SK-N-SH treated with all-trans-retinoic acid at 6 μM for 48 hours (cell line): ENCODE results near the gene CEP57L1.
"Not testable (repeated sequence)": the region's sequence is repeated elsewhere in the genome, so short reads cannot be mapped to it uniquely, and the experiment has no call there.

Experiments used
- ATAC-seq: fragments of 200-7000 bp; cut with Tn5 transposase; 3 replicates; pipeline ENCODE4 v1.9.1; 2020; ENCODE audit warnings: mild to moderate bottlenecking, moderate library complexity
- BACH2 ChIP-seq: fragments of 250-450 bp; sonication (Bioruptor Pico); IDR thresholded peaks from 2 replicates; pipeline ENCODE4 v1.9.0; 2021; ENCODE audit warnings: mild to moderate bottlenecking, borderline replicate concordance
- ESRRG ChIP-seq: fragments of 250-450 bp; sonication (Bioruptor Pico); IDR thresholded peaks from 2 replicates; pipeline ENCODE4 v1.6.1; 2021; ENCODE audit warnings: mild to moderate bottlenecking
- GLIS3 ChIP-seq: fragments of 250-450 bp; sonication (Bioruptor Pico); IDR thresholded peaks from 2 replicates; pipeline ENCODE4 v1.5.0; 2020; ENCODE audit warnings: mild to moderate bottlenecking, moderate library complexity
- ISL1 ChIP-seq: fragments of 250-450 bp; sonication (Bioruptor Pico); IDR thresholded peaks from 2 replicates; pipeline ENCODE4 v2.1.2; 2022; ENCODE audit warnings: mild to moderate bottlenecking, moderate library complexity
- OSR1 ChIP-seq: fragments of 250-450 bp; sonication (Bioruptor Pico); IDR thresholded peaks from 2 replicates; pipeline ENCODE4 v1.8.0; 2022; ENCODE audit warnings: moderate library complexity, mild to moderate bottlenecking, inconsistent platforms
- PPARA ChIP-seq: fragments of 250-450 bp; sonication (Bioruptor Pico); IDR thresholded peaks from 2 replicates; pipeline ENCODE4 v1.5.0; 2020; ENCODE audit warnings: mild to moderate bottlenecking, borderline replicate concordance
- RARB ChIP-seq: fragments of 250-450 bp; sonication (Bioruptor Pico); IDR thresholded peaks from 2 replicates; pipeline ENCODE4 v1.8.0; 2021; ENCODE audit warnings: mild to moderate bottlenecking, moderate library complexity
- SNAI2 ChIP-seq: fragments of 250-450 bp; sonication (Bioruptor Pico); IDR thresholded peaks from 2 replicates; pipeline ENCODE4 v1.5.0; 2020; ENCODE audit warnings: mild to moderate bottlenecking, moderate library complexity
- TCF4 ChIP-seq: fragments of 250-450 bp; sonication (Bioruptor Pico); IDR thresholded peaks from 2 replicates; pipeline ENCODE4 v1.8.0; 2021; ENCODE audit warnings: mild to moderate bottlenecking, moderate library complexity, borderline replicate concordance
- TOX ChIP-seq: fragments of 250-450 bp; sonication (Bioruptor Pico); IDR thresholded peaks from 2 replicates; pipeline ENCODE4 v1.8.0; 2021; ENCODE audit warnings: mild to moderate bottlenecking, moderate library complexity, borderline replicate concordance
- ZC3H10 ChIP-seq: fragments of 250-450 bp; sonication (Bioruptor Pico); IDR thresholded peaks from 2 replicates; pipeline ENCODE4 v1.5.1; 2021; ENCODE audit warnings: mild to moderate bottlenecking, moderate library complexity
- ZFP3 ChIP-seq: fragments of 250-450 bp; sonication (Bioruptor Pico); IDR thresholded peaks from 2 replicates; pipeline ENCODE4 v1.5.0; 2020; ENCODE audit warnings: mild to moderate bottlenecking, moderate library complexity
- ZNF565 ChIP-seq: fragments of 450-650 bp; formaldehyde crosslinking; conservative IDR thresholded peaks from 2 replicates; pipeline ENCODE4 v1.5.0; 2020; ENCODE audit warnings: low read depth, mild to moderate bottlenecking, moderate library complexity
- ZNF70 ChIP-seq: fragments of 450-650 bp; formaldehyde crosslinking; IDR thresholded peaks from 2 replicates; pipeline ENCODE4 v1.5.0; 2020; ENCODE audit warnings: mild to moderate bottlenecking, moderate library complexity
- ZNF8 ChIP-seq: fragments of 450-650 bp; formaldehyde crosslinking; IDR thresholded peaks from 2 replicates; pipeline ENCODE4 v1.5.0; 2020; ENCODE audit warnings: mild to moderate bottlenecking, moderate library complexity
- TF ChIP-seq, protein P1 (sequence below): fragments of 250-450 bp; sonication (Bioruptor Pico); IDR thresholded peaks from 2 replicates; pipeline ENCODE4 v1.5.0; 2020; ENCODE audit warnings: mild to moderate bottlenecking, moderate library complexity
- TF ChIP-seq, protein P2 (sequence below): fragments of 250-450 bp; sonication (Bioruptor Pico); IDR thresholded peaks from 2 replicates; pipeline ENCODE4 v1.5.1; 2021; ENCODE audit warnings: mild to moderate bottlenecking, moderate library complexity
- TF ChIP-seq, protein P3 (sequence below): fragments of 250-450 bp; sonication (Bioruptor Pico); IDR thresholded peaks from 2 replicates; pipeline ENCODE4 v1.8.0; 2021; ENCODE audit warnings: low read depth, mild to moderate bottlenecking, moderate library complexity, borderline replicate concordance
- TF ChIP-seq, protein P4 (sequence below): fragments of 250-450 bp; sonication (Bioruptor Pico); IDR thresholded peaks from 2 replicates; pipeline ENCODE4 v1.5.1; 2020; ENCODE audit warnings: low read depth, mild to moderate bottlenecking, moderate library complexity

The CEP57L1 gene

DNA sequence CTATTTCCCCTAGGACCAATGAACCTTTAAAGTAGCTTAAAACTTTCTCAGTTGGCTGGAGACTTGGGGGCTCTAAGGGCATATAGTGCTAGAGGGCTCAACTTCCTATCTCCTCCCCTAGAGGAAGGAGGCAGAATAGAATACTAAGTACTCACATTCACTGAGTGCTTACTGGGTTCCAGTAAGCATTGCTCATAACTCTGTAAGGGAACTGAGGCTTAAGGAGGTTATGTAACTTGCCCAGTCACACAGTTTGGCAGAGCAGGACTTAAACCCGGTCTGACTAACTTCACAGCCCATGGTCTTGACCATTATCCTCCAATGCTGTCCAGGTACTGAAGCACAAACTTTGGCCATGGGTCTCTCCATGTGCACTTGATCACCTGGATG lies 13.1 kb upstream of the CEP57L1 start:
- ATAC-seq = no peak
- TF ChIP-seq ISL1 = no peak
- TF ChIP-seq ZFP3 (CRISPR knock-in tag) = no peak
- TF ChIP-seq, protein P1, sequence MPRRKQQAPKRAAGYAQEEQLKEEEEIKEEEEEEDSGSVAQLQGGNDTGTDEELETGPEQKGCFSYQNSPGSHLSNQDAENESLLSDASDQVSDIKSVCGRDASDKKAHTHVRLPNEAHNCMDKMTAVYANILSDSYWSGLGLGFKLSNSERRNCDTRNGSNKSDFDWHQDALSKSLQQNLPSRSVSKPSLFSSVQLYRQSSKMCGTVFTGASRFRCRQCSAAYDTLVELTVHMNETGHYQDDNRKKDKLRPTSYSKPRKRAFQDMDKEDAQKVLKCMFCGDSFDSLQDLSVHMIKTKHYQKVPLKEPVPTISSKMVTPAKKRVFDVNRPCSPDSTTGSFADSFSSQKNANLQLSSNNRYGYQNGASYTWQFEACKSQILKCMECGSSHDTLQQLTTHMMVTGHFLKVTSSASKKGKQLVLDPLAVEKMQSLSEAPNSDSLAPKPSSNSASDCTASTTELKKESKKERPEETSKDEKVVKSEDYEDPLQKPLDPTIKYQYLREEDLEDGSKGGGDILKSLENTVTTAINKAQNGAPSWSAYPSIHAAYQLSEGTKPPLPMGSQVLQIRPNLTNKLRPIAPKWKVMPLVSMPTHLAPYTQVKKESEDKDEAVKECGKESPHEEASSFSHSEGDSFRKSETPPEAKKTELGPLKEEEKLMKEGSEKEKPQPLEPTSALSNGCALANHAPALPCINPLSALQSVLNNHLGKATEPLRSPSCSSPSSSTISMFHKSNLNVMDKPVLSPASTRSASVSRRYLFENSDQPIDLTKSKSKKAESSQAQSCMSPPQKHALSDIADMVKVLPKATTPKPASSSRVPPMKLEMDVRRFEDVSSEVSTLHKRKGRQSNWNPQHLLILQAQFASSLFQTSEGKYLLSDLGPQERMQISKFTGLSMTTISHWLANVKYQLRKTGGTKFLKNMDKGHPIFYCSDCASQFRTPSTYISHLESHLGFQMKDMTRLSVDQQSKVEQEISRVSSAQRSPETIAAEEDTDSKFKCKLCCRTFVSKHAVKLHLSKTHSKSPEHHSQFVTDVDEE (CRISPR knock-in tag) = no peak
- TF ChIP-seq, protein P2, sequence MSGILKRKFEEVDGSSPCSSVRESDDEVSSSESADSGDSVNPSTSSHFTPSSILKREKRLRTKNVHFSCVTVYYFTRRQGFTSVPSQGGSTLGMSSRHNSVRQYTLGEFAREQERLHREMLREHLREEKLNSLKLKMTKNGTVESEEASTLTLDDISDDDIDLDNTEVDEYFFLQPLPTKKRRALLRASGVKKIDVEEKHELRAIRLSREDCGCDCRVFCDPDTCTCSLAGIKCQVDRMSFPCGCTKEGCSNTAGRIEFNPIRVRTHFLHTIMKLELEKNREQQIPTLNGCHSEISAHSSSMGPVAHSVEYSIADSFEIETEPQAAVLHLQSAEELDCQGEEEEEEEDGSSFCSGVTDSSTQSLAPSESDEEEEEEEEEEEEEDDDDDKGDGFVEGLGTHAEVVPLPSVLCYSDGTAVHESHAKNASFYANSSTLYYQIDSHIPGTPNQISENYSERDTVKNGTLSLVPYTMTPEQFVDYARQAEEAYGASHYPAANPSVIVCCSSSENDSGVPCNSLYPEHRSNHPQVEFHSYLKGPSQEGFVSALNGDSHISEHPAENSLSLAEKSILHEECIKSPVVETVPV (CRISPR knock-in tag) = no peak
- TF ChIP-seq ZNF565 = no peak
- no peak for TF ChIP-seq ESRRG (CRISPR knock-in tag)
- TF ChIP-seq RARB (CRISPR knock-in tag) = no peak
- no peak for TF ChIP-seq OSR1
- no peak for TF ChIP-seq SNAI2 (CRISPR knock-in tag)

DNA sequence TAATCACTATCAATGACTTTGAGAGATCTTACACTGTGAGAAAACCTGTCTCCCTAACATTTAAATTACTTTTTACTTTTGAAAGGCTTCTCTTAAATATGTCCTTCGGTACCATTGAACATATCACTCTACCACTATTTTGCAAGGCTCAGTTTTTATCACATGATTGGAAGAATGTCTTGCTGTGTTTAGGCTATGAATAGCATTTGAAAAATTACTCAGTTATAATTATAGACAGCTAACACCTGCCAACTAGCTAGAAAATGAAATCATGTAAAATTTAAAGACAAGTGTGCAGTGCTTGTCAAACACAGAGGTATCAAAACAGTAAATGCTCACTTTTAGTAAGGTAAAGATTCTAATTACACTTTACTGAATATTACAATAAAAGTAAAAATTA lies 11.7 kb upstream of the CEP57L1 start:
- TF ChIP-seq, protein P3, sequence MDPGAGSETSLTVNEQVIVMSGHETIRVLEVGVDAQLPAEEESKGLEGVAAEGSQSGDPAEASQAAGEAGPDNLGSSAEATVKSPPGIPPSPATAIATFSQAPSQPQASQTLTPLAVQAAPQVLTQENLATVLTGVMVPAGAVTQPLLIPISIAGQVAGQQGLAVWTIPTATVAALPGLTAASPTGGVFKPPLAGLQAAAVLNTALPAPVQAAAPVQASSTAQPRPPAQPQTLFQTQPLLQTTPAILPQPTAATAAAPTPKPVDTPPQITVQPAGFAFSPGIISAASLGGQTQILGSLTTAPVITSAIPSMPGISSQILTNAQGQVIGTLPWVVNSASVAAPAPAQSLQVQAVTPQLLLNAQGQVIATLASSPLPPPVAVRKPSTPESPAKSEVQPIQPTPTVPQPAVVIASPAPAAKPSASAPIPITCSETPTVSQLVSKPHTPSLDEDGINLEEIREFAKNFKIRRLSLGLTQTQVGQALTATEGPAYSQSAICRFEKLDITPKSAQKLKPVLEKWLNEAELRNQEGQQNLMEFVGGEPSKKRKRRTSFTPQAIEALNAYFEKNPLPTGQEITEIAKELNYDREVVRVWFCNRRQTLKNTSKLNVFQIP (CRISPR knock-in tag) = no peak
- TF ChIP-seq RARB (CRISPR knock-in tag) (no peak), BACH2 (CRISPR knock-in tag) (no peak), TCF4 (no peak)
- no peak for ATAC-seq

DNA sequence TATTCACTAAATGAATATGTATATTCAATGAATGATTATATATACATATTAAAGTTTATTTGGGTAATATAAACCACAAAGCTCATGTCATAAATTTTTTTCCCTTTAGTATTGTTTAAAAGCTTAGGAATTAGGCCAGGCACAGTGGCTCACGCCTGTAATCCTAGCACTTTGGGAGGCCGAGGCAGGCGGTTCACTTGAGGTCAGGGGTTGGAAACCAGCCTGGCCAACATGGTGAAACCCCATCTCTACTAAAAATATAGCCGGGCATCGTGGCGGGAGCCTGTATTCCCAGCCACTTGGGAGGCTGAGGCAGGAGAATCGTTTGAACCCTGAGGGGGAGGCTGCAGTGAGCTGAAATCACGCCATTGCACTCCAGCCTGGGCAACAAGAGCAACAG lies 11.2 kb upstream of the CEP57L1 start:
- not testable (repeated sequence) for ATAC-seq

DNA sequence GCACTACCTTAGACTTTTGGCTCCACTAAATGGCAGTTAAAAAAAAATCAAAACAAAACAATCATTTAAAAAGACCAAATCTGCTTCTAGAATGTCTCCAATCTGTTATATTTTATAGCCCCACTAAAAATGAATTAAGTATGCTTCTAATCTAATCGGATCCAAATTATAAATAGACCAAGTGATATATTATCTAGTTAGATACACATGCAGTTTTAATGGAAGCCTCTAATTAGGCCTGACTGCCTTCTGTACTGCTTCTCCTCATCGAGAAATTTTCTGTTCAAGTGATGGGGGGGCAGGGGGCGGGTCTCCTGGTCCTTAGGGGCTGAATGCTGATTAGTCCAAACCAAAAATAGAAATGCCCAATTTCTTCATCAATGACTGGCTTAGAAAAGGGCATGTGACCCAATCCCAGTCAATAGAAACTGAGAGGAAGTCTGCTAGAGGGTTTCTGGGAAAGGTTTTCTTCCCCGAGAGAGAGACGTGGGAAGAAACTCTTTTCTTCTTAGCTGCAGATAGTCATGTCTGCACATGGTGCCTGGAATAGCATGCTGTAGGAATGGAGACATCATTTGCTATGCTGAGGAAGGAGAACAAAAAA lies 7.5 kb upstream of the CEP57L1 start:
- TF ChIP-seq TCF4 (peak; percentile 37; the same call in 1 of the 2 replicates), PPARA (no peak), ISL1 (peak; percentile 21; the same call in 1 of the 2 replicates)
- no peak for ATAC-seq

DNA sequence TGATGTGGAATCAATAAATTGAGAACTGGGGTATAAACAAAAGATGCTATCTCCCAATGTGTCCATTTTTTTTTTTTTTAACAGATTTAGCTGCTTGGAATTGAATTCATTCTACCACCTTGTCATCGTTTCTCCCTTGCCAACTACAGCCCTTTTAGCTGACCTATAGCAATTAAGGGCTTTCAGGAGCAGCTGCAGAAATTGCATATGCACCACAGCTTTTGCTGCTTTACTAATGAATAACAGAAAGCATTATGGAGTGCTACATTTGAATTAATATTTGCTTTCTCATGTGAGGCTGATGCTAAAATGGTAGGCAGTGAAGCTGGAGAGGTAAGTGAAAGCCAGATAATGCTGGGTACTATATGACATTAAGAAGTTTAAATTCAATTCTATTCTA lies 6.3 kb upstream of the CEP57L1 start:
- no peak for ATAC-seq

DNA sequence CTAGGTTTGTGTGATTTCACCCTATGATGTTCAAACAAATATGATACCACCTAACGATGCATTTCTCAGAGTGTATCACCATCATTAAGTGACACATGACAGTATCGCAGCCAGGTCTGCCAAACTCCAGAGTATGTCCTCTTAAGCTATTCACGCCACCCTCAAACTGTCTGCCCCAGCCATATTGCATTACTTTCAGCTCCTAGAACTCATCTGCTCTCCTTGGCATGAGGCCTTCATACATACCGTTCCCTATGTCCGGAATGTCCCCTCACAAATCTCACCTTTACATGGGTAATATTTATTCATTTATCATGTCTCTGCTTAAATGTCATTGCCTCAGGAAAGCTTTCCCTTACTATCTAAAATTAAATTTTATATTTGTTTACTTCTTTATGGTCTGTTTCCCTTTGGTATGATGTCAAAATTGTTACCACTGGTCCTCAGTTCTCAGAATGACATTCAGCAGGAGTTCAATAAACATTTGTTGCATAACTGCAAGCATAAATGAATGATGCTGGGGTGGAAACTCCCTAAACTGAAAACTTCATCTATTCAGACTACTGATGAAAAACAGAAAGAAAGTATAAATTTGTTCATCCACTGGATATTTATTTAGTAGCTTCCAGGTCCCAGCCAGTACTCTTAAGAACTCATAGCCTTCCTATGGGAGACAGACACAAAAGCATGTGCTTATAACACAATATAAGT lies 3.8 kb upstream of the CEP57L1 start:
- ATAC-seq = no peak
- TF ChIP-seq TOX (CRISPR knock-in tag) (no peak), ZC3H10 (CRISPR knock-in tag) (no peak), PPARA (no peak), ZNF565 (no peak), ZFP3 (CRISPR knock-in tag) (no peak), ZNF70 (CRISPR knock-in tag) (no peak), TCF4 (no peak), ESRRG (CRISPR knock-in tag) (no peak), ZNF8 (CRISPR knock-in tag) (no peak), GLIS3 (CRISPR knock-in tag) (no peak), ISL1 (no peak)
- TF ChIP-seq, protein P4, sequence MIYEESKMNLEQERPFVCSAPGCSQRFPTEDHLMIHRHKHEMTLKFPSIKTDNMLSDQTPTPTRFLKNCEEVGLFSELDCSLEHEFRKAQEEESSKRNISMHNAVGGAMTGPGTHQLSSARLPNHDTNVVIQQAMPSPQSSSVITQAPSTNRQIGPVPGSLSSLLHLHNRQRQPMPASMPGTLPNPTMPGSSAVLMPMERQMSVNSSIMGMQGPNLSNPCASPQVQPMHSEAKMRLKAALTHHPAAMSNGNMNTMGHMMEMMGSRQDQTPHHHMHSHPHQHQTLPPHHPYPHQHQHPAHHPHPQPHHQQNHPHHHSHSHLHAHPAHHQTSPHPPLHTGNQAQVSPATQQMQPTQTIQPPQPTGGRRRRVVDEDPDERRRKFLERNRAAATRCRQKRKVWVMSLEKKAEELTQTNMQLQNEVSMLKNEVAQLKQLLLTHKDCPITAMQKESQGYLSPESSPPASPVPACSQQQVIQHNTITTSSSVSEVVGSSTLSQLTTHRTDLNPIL (CRISPR knock-in tag) = no peak
- TF ChIP-seq, protein P3 (CRISPR knock-in tag) = no peak
- TF ChIP-seq, protein P2 (CRISPR knock-in tag) = no peak

More for the DNA sequence above, 6.3 kb upstream of the CEP57L1 start:
- TF ChIP-seq PPARA = no peak
- TF ChIP-seq, all 23 proteins: peak for 0
